Spinal cord (tissue), 10 donors: ENCODE results near the gene IMMP2L. TPM values are rescaled to one million over a fixed set of nuclear protein-coding genes. Genes with fewer than 3 reads are reported as not detected.

Experiments used
- DNase-seq, 6 donors: peaks; one replicate each; pipeline versions ENCODE4 v3.0.0 to v3.0.0-alpha.2; 2013 to 2015; ENCODE audit warnings: low spot score in 6 of 6, low read depth in 4 of 6
- H3K27ac ChIP-seq: one replicate; pipeline ENCODE4 v1.5.1; 2013; ENCODE audit warnings: low read depth, low read length, control low read depth
- H3K27me3 ChIP-seq: one replicate; pipeline ENCODE4 v1.6.1; 2013; ENCODE audit warnings: low read length; ENCODE audit not compliant: control insufficient read depth, insufficient read depth
- H3K36me3 ChIP-seq: one replicate; pipeline ENCODE4 v1.6.1; 2013; ENCODE audit warnings: low read length; ENCODE audit not compliant: control insufficient read depth, insufficient read depth
- H3K4me1 ChIP-seq: one replicate; pipeline ENCODE4 v1.6.1; 2013; ENCODE audit warnings: low read length; ENCODE audit not compliant: control insufficient read depth, insufficient read depth
- H3K4me3 ChIP-seq: one replicate; pipeline ENCODE4 v1.5.1; 2013; ENCODE audit warnings: low read depth, low read length, control low read depth
- H3K9me3 ChIP-seq: one replicate; pipeline ENCODE4 v1.6.1; 2013; ENCODE audit warnings: low read length; ENCODE audit not compliant: control insufficient read depth, insufficient read depth
- WGBS: methylation state at CpG from one replicate; pipeline ENCODE4 v1.1.5; 2013; ENCODE audit warnings: missing lambda C conversion rate; ENCODE audit not compliant: insufficient coverage; 5-methylcytosine and 5-hydroxymethylcytosine counted together
- polyA plus RNA-seq, 2 donors: library from polyadenylated mRNA; unstranded; fragments of 120-200 nt; gene quantifications; one replicate each; pipeline ENCODE4 v1.2.1, GENCODE V29; 2013; ENCODE audit not compliant: insufficient read length in 2 of 2
- total RNA-seq, 2 donors: library from RNA; depleted of rRNA in 1 of 2; stranded (reverse); fragments of 120-200 nt in 1 of 2; fragments of >200 nt in 1 of 2; gene quantifications; one replicate each; pipeline versions ENCODE4 v1.2.3 to v1.2.4, GENCODE V29; 2013 to 2014
- donor health status: healthy.

The IMMP2L gene
- total and polyA plus RNA-seq, 4 donors = 14.8 to 26.8 (median 17.4) TPM

- no peak overlapping the region for H3K27ac ChIP-seq
- no peak overlapping the region for H3K4me3 ChIP-seq
- H3K4me1 ChIP-seq = no peaks in the 10 kb centered on the region
- no peak for DNase-seq
- no peaks in the 10 kb centered on the region for H3K27me3 ChIP-seq
- H3K9me3 ChIP-seq = no peaks in the 10 kb centered on the region
- H3K36me3 ChIP-seq = no peaks in the 10 kb centered on the region
Measured at GRCh38 chr7:111045449-111045848, 516.8 kb downstream of the IMMP2L start.

GRCh38 chr7:111043561-111043960 is 518.7 kb downstream of the IMMP2L start:
- no CpG with 5 or more reads among the region's 1 CpG for WGBS
- H3K36me3 ChIP-seq = no peaks in the 10 kb centered on the region
- no peak overlapping the region for H3K4me3 ChIP-seq
- no peak for DNase-seq
- no peak overlapping the region for H3K27ac ChIP-seq
- no peaks in the 10 kb centered on the region for H3K4me1 ChIP-seq
- no peaks in the 10 kb centered on the region for H3K9me3 ChIP-seq
- H3K27me3 ChIP-seq = no peaks in the 10 kb centered on the region

GRCh38 chr7:111042842-111043241 is 519.5 kb downstream of the IMMP2L start:
- Histone ChIP-seq H3K9me3 (no peaks in the 10 kb centered on the region), H3K27ac (no peak overlapping the region), H3K36me3 (no peaks in the 10 kb centered on the region), H3K4me3 (no peak overlapping the region), H3K4me1 (no peaks in the 10 kb centered on the region), H3K27me3 (no peaks in the 10 kb centered on the region)
- DNase-seq = no peak
- WGBS = no CpG with 5 or more reads among the region's 2 CpGs

GRCh38 chr7:111041577-111041976 is 520.7 kb downstream of the IMMP2L start:
- H3K27ac ChIP-seq = no peak overlapping the region
- H3K4me1 ChIP-seq = no peaks in the 10 kb centered on the region
- no peaks in the 10 kb centered on the region for H3K9me3 ChIP-seq
- no peak overlapping the region for H3K4me3 ChIP-seq
- whole genome bisulfite sequencing = no CpG with 5 or more reads among the region's 2 CpGs
- DNase-seq = no peak
- no peaks in the 10 kb centered on the region for H3K36me3 ChIP-seq
- no peaks in the 10 kb centered on the region for H3K27me3 ChIP-seq

- no peak for DNase-seq
- H3K4me1 ChIP-seq = no peaks in the 10 kb centered on the region
- WGBS = 71% methylated on average over 1 of the region's 3 CpGs
- H3K9me3 ChIP-seq = no peaks in the 10 kb centered on the region
- no peak overlapping the region for H3K4me3 ChIP-seq
- H3K36me3 ChIP-seq = no peaks in the 10 kb centered on the region
- H3K27ac ChIP-seq = no peak overlapping the region
- H3K27me3 ChIP-seq = no peaks in the 10 kb centered on the region
Measured at GRCh38 chr7:111038185-111038584, 524.1 kb downstream of the IMMP2L start.

GRCh38 chr7:111031916-111032315 is 530.4 kb downstream of the IMMP2L start:
- Histone ChIP-seq H3K27ac (no peak overlapping the region), H3K27me3 (no peaks in the 10 kb centered on the region), H3K4me1 (no peaks in the 10 kb centered on the region), H3K4me3 (no peak overlapping the region), H3K9me3 (no peaks in the 10 kb centered on the region), H3K36me3 (no peaks in the 10 kb centered on the region)
- 100% methylated on average over 6 of the region's 7 CpGs for WGBS
- DNase-seq = no peak

- H3K4me3 ChIP-seq = no peak overlapping the region
- no peaks in the 10 kb centered on the region for H3K27me3 ChIP-seq
- no peaks in the 10 kb centered on the region for H3K9me3 ChIP-seq
- DNase-seq = no peak
- no peak overlapping the region for H3K27ac ChIP-seq
- no peaks in the 10 kb centered on the region for H3K4me1 ChIP-seq
- H3K36me3 ChIP-seq = no peaks in the 10 kb centered on the region
Measured at GRCh38 chr7:111030336-111030735, 532.0 kb downstream of the IMMP2L start.

- no peaks in the 10 kb centered on the region for H3K9me3 ChIP-seq
- H3K36me3 ChIP-seq = no peaks in the 10 kb centered on the region
- H3K27ac ChIP-seq = no peak overlapping the region
- peak in 2 of 6 donors; percentile 50 to 79 for DNase-seq
- H3K4me3 ChIP-seq = no peak overlapping the region
- H3K27me3 ChIP-seq = no peaks in the 10 kb centered on the region
- H3K4me1 ChIP-seq = no peaks in the 10 kb centered on the region
- WGBS = no CpG with 5 or more reads among the region's 1 CpG
Measured at GRCh38 chr7:111029574-111030251, 532.6 kb downstream of the IMMP2L start.

GRCh38 chr7:111029141-111029572 is 533.1 kb downstream of the IMMP2L start:
- Histone ChIP-seq H3K4me1 (no peaks in the 10 kb centered on the region), H3K27me3 (no peaks in the 10 kb centered on the region), H3K27ac (no peak overlapping the region), H3K4me3 (no peak overlapping the region), H3K9me3 (no peaks in the 10 kb centered on the region), H3K36me3 (no peaks in the 10 kb centered on the region)
- no peak for DNase-seq
- no CpG with 5 or more reads among the region's 1 CpG for WGBS

- DNase-seq = no peak
- Histone ChIP-seq H3K4me1 (no peaks in the 10 kb centered on the region), H3K27me3 (no peaks in the 10 kb centered on the region), H3K36me3 (no peaks in the 10 kb centered on the region), H3K4me3 (no peak overlapping the region), H3K27ac (no peak overlapping the region), H3K9me3 (no peaks in the 10 kb centered on the region)
- WGBS = 83% methylated on average over 2 of the region's 4 CpGs
Measured at GRCh38 chr7:111027396-111027795, 534.9 kb downstream of the IMMP2L start.
